ENCODE measurements around the gene NES.

DNA sequence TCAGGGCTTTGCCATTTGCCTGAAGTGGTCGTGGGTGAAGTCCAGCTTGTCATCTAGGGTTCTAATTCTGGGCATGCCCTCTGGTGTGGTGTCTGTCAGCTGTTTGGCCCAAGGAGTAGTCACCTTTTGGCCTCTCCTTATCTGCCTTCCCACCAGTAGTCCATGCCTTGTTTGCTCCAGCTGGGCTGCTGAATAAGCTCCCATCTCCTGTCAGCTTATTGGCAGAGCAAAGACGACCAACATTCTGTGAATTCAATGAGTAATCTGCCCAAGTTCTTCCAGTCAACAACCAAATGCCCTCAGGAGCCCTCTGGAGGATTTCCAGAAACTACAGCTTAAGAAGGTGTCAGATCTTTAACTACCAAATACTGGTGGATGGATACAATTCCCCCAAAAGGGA, 28.3 kb downstream of the NES start:
- TF ChIP-seq, protein P1, sequence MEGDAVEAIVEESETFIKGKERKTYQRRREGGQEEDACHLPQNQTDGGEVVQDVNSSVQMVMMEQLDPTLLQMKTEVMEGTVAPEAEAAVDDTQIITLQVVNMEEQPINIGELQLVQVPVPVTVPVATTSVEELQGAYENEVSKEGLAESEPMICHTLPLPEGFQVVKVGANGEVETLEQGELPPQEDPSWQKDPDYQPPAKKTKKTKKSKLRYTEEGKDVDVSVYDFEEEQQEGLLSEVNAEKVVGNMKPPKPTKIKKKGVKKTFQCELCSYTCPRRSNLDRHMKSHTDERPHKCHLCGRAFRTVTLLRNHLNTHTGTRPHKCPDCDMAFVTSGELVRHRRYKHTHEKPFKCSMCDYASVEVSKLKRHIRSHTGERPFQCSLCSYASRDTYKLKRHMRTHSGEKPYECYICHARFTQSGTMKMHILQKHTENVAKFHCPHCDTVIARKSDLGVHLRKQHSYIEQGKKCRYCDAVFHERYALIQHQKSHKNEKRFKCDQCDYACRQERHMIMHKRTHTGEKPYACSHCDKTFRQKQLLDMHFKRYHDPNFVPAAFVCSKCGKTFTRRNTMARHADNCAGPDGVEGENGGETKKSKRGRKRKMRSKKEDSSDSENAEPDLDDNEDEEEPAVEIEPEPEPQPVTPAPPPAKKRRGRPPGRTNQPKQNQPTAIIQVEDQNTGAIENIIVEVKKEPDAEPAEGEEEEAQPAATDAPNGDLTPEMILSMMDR (IDR thresholded peaks at IDR 0.05), result no peak
- no peak for TF ChIP-seq ZFX (IDR thresholded peaks at IDR 0.05; ENCODE audit: borderline replicate concordance)
